HUES64 (cell line): ENCODE data around the gene INTS4.
"Not testable (repeated sequence)": the region's sequence is repeated elsewhere in the genome, so short reads cannot be mapped to it uniquely, and the experiment has no call there.

Experiments
- H3K27ac ChIP-seq: 2 replicates; pipeline ENCODE4 v1.7.0; 2013; ENCODE audit warnings: low read depth, low read length, inconsistent platforms
- H3K27me3 ChIP-seq: 2 replicates; pipeline ENCODE4 v1.6.1; 2013; ENCODE audit warnings: mild to moderate bottlenecking, low read length; ENCODE audit not compliant: insufficient read depth
- H3K36me3 ChIP-seq: 2 replicates; pipeline ENCODE4 v1.6.1; 2013; ENCODE audit warnings: mild to moderate bottlenecking, low read length; ENCODE audit not compliant: insufficient read depth
- H3K4me1 ChIP-seq: 2 replicates; pipeline ENCODE4 v1.6.1; 2013; ENCODE audit warnings: mild to moderate bottlenecking, low read length, moderate library complexity; ENCODE audit not compliant: insufficient read depth
- H3K4me3 ChIP-seq: 2 replicates; pipeline ENCODE4 v1.5.1; 2013; ENCODE audit warnings: mild to moderate bottlenecking, low read length, moderate library complexity
- H3K9ac ChIP-seq: 2 replicates; pipeline ENCODE4 v1.6.1; 2013; ENCODE audit warnings: mild to moderate bottlenecking, low read depth, low read length
- H3K9me3 ChIP-seq: 2 replicates; pipeline ENCODE4 v1.6.1; 2013; ENCODE audit warnings: low read depth, low read length; ENCODE audit not compliant: insufficient read depth
- WGBS: fragments of 150-250, 120-280 bp; methylation state at CpG from one replicate; pipeline ENCODE4 v1.1.7; 2013; ENCODE audit warnings: missing lambda C conversion rate; 5-methylcytosine and 5-hydroxymethylcytosine counted together

INTS4 gene

GRCh38 chr11:77873345-77873744, 121.1 kb downstream of the INTS4 start:
- no CpG with 5 or more reads among the region's 1 CpG for WGBS
- H3K4me1 ChIP-seq: peaks cover 11% of the 10 kb centered on the region
- H3K9ac ChIP-seq: no peak overlapping the region
- peaks cover 30% of the 10 kb centered on the region for H3K36me3 ChIP-seq
- H3K27ac ChIP-seq: no peak overlapping the region
- no peak overlapping the region for H3K4me3 ChIP-seq
- no peaks in the 10 kb centered on the region for H3K27me3 ChIP-seq
- H3K9me3 ChIP-seq: no peaks in the 10 kb centered on the region

DNA sequence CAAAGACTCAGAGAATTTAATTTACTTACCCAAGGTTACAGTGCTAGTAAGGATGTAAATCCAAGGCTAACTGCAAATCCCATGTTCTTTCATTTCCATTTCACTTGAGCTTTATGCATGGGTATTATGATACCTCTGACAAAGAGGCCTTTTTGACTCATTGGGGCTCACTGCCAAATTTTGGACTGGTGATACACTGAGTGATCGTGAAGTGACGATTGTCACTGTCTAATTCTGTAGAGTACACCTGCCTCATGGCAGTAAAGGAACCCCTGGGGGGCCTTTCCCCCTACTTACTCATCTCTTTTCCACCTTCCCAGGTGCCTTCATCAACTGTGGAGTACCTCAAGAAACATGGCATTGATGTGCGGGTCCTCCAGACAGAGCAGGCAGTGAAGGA, 122.6 kb downstream of the INTS4 start:
- Histone ChIP-seq H3K9me3 (no peaks in the 10 kb centered on the region), H3K27ac (no peak overlapping the region), H3K4me3 (no peak overlapping the region), H3K4me1 (peaks cover 11% of the 10 kb centered on the region), H3K9ac (no peak overlapping the region), H3K36me3 (peaks cover 20% of the 10 kb centered on the region), H3K27me3 (no peaks in the 10 kb centered on the region)
- 96% methylated on average over 3 of the region's 3 CpGs for WGBS

DNA sequence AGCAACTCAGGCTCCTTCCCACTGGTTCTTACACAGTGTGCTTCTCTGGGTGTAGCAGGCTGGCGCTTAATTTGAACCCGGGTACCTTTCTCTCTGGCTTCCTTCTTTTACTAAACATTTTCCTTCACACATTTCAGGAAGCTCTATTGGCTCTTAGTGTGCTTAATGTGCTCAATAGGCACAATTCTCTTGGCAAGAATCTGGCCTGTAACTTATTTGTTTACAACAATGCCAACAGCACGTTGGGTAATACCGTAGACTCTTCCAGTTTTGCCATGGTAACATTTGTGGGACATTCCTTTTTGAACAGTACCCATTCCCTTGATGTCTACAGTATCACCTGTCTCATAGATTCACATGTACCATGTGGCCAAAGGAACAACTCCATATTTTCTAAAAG, 125.7 kb downstream of the INTS4 start:
- Histone ChIP-seq H3K9me3 (no peaks in the 10 kb centered on the region), H3K4me3 (no peak overlapping the region), H3K27me3 (no peaks in the 10 kb centered on the region), H3K9ac (no peak overlapping the region), H3K36me3 (peaks cover 20% of the 10 kb centered on the region), H3K4me1 (no peaks in the 10 kb centered on the region), H3K27ac (no peak overlapping the region)
- 96% methylated on average over 4 of the region's 4 CpGs for WGBS

- H3K27ac ChIP-seq: no peak overlapping the region
- H3K9me3 ChIP-seq: no peaks in the 10 kb centered on the region
- no peaks in the 10 kb centered on the region for H3K27me3 ChIP-seq
- H3K9ac ChIP-seq: no peak overlapping the region
- no CpG with 5 or more reads among the region's 1 CpG for WGBS
- peaks cover 9% of the 10 kb centered on the region; the same call in 1 of the 2 replicates for H3K36me3 ChIP-seq
- no peaks in the 10 kb centered on the region for H3K4me1 ChIP-seq
- H3K4me3 ChIP-seq: no peak overlapping the region
These were observed 128.1 kb downstream of the INTS4 start for GRCh38 chr11:77866336-77866735.

DNA sequence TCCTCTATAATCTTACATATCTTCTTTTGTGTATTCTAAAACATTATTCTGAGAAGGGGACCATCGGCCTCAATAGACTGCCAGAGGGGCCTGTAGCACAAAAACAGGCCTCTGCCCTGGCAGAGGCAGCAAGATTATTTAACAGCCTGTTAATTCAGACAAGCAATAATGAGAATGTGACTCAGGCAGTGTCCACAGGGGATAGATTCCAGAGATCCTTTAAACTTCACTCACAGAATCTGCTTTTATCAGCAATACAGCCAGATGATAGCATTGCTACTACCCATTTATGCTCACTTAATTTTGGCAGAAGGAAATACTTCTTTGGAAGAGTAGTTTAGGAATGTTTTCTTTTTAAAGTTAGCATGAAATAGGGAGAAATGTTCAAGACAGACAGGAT, 128.7 kb downstream of the INTS4 start:
- Histone ChIP-seq H3K9me3 (no peaks in the 10 kb centered on the region), H3K4me3 (no peak overlapping the region), H3K27me3 (no peaks in the 10 kb centered on the region), H3K9ac (no peak overlapping the region), H3K27ac (no peak overlapping the region), H3K36me3 (peaks cover 9% of the 10 kb centered on the region; the same call in 1 of the 2 replicates), H3K4me1 (no peaks in the 10 kb centered on the region)
- WGBS: 89% methylated on average over 1 of the region's 1 CpG

GRCh38 chr11:77861444-77861843, 133.0 kb downstream of the INTS4 start:
- not testable (repeated sequence) for H3K27ac ChIP-seq, H3K9me3 ChIP-seq
- WGBS: 96% methylated on average over 10 of the region's 10 CpGs

DNA sequence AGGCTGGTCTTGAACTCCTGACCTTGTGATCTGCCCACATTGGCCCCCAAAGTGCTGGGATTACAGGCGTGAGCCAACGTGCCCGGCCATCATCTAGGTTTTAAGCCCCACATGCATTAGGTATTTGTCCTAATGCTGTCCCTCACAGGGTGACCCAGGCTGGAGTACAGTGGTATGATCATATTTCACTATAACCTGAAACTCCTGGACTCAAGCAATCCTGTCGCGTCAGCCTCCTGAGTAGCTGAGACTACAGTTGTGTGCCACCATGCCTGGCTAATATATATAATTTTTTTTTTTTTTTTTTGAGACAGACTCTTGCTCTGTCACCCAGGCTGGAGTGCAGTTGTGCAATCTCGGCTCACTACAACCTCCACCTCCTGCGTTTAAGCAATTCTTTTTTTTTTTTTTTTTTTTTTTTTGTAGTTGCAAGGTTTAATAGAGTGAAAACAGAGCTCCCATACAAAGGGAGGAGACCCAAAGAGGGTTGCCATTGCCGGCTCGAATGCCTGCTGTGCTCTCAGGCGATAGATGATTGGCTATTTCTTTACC, 136.5 kb downstream of the INTS4 start:
- H3K27ac ChIP-seq, H3K4me3 ChIP-seq, H3K27me3 ChIP-seq, H3K4me1 ChIP-seq, H3K9ac ChIP-seq: not testable (repeated sequence)
- whole genome bisulfite sequencing: 94% methylated on average over 8 of the region's 10 CpGs
- peaks cover 37% of the 10 kb centered on the region for H3K9me3 ChIP-seq
- H3K36me3 ChIP-seq: peaks cover 23% of the 10 kb centered on the region

More at GRCh38 chr11:77861444-77861843, 133.0 kb downstream of the INTS4 start:
- not testable (repeated sequence) for H3K36me3 ChIP-seq, H3K9ac ChIP-seq, H3K4me3 ChIP-seq, H3K4me1 ChIP-seq, H3K27me3 ChIP-seq

DNA sequence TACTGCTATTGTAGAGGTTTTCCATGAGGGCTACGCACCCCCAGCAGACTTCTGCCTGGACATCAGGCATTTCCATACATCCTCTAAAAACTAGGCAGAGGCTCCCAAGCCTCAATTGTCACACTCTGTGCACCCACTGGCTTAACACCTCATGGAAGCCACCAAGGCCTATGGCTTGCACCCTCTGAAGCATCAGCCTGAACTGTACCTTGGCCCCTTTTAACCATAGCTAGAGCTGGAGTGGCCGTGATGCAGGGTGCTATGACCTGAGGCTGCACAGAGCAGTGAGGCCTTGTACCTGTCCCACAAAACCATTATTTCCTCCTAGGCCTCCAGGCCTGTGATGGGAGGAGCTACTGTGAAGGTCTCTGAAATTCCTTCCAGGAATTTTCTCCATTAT, 139.6 kb downstream of the INTS4 start:
- Histone ChIP-seq H3K36me3 (peaks cover 23% of the 10 kb centered on the region), H3K27me3 (no peaks in the 10 kb centered on the region), H3K9me3 (peaks cover 37% of the 10 kb centered on the region), H3K9ac (no peak overlapping the region), H3K4me1 (no peaks in the 10 kb centered on the region), H3K4me3 (no peak overlapping the region), H3K27ac (no peak overlapping the region)
- WGBS: 100% methylated on average over 2 of the region's 2 CpGs

GRCh38 chr11:77851503-77851902, 143.0 kb downstream of the INTS4 start:
- Histone ChIP-seq H3K9ac (no peak overlapping the region), H3K36me3 (peaks cover 21% of the 10 kb centered on the region), H3K4me1 (no peaks in the 10 kb centered on the region), H3K27ac (no peak overlapping the region), H3K9me3 (peaks cover 30% of the 10 kb centered on the region), H3K27me3 (no peaks in the 10 kb centered on the region), H3K4me3 (no peak overlapping the region)
- 80% methylated on average over 1 of the region's 1 CpG for WGBS

GRCh38 chr11:77843700-77844099, 150.8 kb downstream of the INTS4 start:
- H3K36me3 ChIP-seq: peaks cover 22% of the 10 kb centered on the region
- H3K9me3 ChIP-seq, H3K4me1 ChIP-seq, H3K4me3 ChIP-seq, H3K27me3 ChIP-seq, H3K27ac ChIP-seq, H3K9ac ChIP-seq: not testable (repeated sequence)
- WGBS: 91% methylated on average over 5 of the region's 5 CpGs

GRCh38 chr11:77842441-77843121, 151.9 kb downstream of the INTS4 start:
- Histone ChIP-seq H3K27ac (no peak overlapping the region), H3K4me3 (no peak overlapping the region), H3K9ac (no peak overlapping the region), H3K36me3 (peaks cover 17% of the 10 kb centered on the region), H3K9me3 (0 out of 2 replicates have a peak, but pooled peaks cover 3% of the 10 kb centered on the region), H3K4me1 (no peaks in the 10 kb centered on the region), H3K27me3 (no peaks in the 10 kb centered on the region)
- WGBS: 87% methylated on average over 1 of the region's 1 CpG
